H9 (cell line): ENCODE data around the gene PDZD2. TPM values are rescaled to one million over a fixed set of nuclear protein-coding genes. Genes with fewer than 3 reads are reported as not detected.

ENCODE experiments used
- DNase-seq: peaks from one replicate; pipeline ENCODE4 v3.0.0-alpha.2; 2017
- H2AFZ ChIP-seq: one replicate; pipeline ENCODE4 v1.6.1; 2013; ENCODE audit warnings: mild to moderate bottlenecking, low read length, control low read depth, moderate library complexity
- H2AK5ac ChIP-seq: 2 replicates; pipeline ENCODE4 v1.6.1; 2013; ENCODE audit warnings: low read length, control low read depth, mixed read lengths; ENCODE audit not compliant: insufficient read length
- H2BK120ac ChIP-seq: one replicate; pipeline ENCODE4 v1.6.1; 2013; ENCODE audit warnings: low read depth, mild to moderate bottlenecking, low read length, control low read depth, inconsistent platforms; ENCODE audit not compliant: poor library complexity, severe bottlenecking
- H2BK12ac ChIP-seq: 2 replicates; pipeline ENCODE4 v1.6.1; 2013; ENCODE audit warnings: low read length, control low read depth, mixed read lengths, low read depth; ENCODE audit not compliant: insufficient read length
- H2BK15ac ChIP-seq: 2 replicates; pipeline ENCODE4 v1.6.1; 2013; ENCODE audit warnings: low read depth, low read length, control low read depth
- H2BK20ac ChIP-seq: one replicate; pipeline ENCODE4 v1.6.1; 2013; ENCODE audit warnings: low read depth, mild to moderate bottlenecking, low read length, control low read depth, inconsistent platforms; ENCODE audit not compliant: poor library complexity, severe bottlenecking
- H2BK5ac ChIP-seq: 2 replicates; pipeline ENCODE4 v1.6.1; 2013; ENCODE audit warnings: low read length, control low read depth, mixed read lengths; ENCODE audit not compliant: insufficient read length
- H3K14ac ChIP-seq: 2 replicates; pipeline ENCODE4 v1.6.1; 2013; ENCODE audit warnings: low read length, control low read depth; ENCODE audit not compliant: insufficient read depth
- H3K18ac ChIP-seq: 2 replicates; pipeline ENCODE4 v1.6.1; 2013; ENCODE audit warnings: low read depth, mild to moderate bottlenecking, mixed read lengths, low read length, control low read depth; ENCODE audit not compliant: insufficient read length
- H3K23ac ChIP-seq: 2 replicates; pipeline ENCODE4 v1.6.1; 2013; ENCODE audit warnings: low read length, control low read depth, mixed read lengths, low read depth; ENCODE audit not compliant: insufficient read length
- H3K23me2 ChIP-seq: 2 replicates; pipeline ENCODE4 v1.6.1; 2013; ENCODE audit warnings: low read depth, mild to moderate bottlenecking, mixed read lengths, low read length, control low read depth; ENCODE audit not compliant: insufficient read length, poor library complexity, severe bottlenecking
- H3K27ac ChIP-seq: 2 replicates; pipeline ENCODE4 v1.5.1; 2013; ENCODE audit warnings: low read length, control low read depth, mixed read lengths, low read depth; ENCODE audit not compliant: insufficient read length
- H3K27me3 ChIP-seq: 2 replicates; pipeline ENCODE4 v1.6.1; 2013; ENCODE audit warnings: low read length, control low read depth, inconsistent platforms; ENCODE audit not compliant: insufficient read depth
- H3K4ac ChIP-seq: 2 replicates; pipeline ENCODE4 v1.6.1; 2013; ENCODE audit warnings: low read depth, mild to moderate bottlenecking, control low read depth, inconsistent platforms, low read length, moderate library complexity
- H3K4me1 ChIP-seq: 2 replicates; pipeline ENCODE4 v1.6.1; 2013; ENCODE audit warnings: low read length, control low read depth, inconsistent platforms; ENCODE audit not compliant: insufficient read depth
- H3K4me2 ChIP-seq: 2 replicates; pipeline ENCODE4 v1.6.1; 2013; ENCODE audit warnings: low read length, control low read depth, mixed read lengths; ENCODE audit not compliant: insufficient read length, insufficient read depth
- H3K56ac ChIP-seq: 2 replicates; pipeline ENCODE4 v1.6.1; 2013; ENCODE audit warnings: low read depth, mild to moderate bottlenecking, mixed read lengths, low read length, control low read depth; ENCODE audit not compliant: insufficient read length
- H3K79me1 ChIP-seq: 2 replicates; pipeline ENCODE4 v1.6.1; 2013; ENCODE audit warnings: low read depth, mild to moderate bottlenecking, moderate library complexity, low read length, control low read depth, inconsistent platforms; ENCODE audit not compliant: insufficient read depth, poor library complexity, severe bottlenecking
- H3K79me2 ChIP-seq: 2 replicates; pipeline ENCODE4 v1.6.1; 2013; ENCODE audit warnings: low read length, control low read depth, inconsistent platforms; ENCODE audit not compliant: insufficient read depth
- H3K9ac ChIP-seq: 2 replicates; pipeline ENCODE4 v1.6.1; 2013; ENCODE audit warnings: low read length, control low read depth, mixed read lengths; ENCODE audit not compliant: insufficient read length; ENCODE audit errors: extremely low read depth
- H3K9me3 ChIP-seq: one replicate; pipeline ENCODE4 v1.6.1; 2013; ENCODE audit warnings: low read depth, low read length, inconsistent platforms; ENCODE audit not compliant: control insufficient read depth
- H3T11ph ChIP-seq: one replicate; pipeline ENCODE4 v1.6.1; 2013; ENCODE audit warnings: mild to moderate bottlenecking, low read length, control low read depth, inconsistent platforms
- H4K20me1 ChIP-seq: one replicate; pipeline ENCODE4 v1.6.1; 2013; ENCODE audit not compliant: control insufficient read depth, insufficient read length, insufficient read depth
- H4K5ac ChIP-seq: 2 replicates; pipeline ENCODE4 v1.6.1; 2013; ENCODE audit warnings: low read depth, mild to moderate bottlenecking, mixed read lengths, low read length, control low read depth; ENCODE audit not compliant: insufficient read length
- H4K8ac ChIP-seq: replicated peaks from 2 replicates; pipeline ENCODE4 v1.6.1; 2013; ENCODE audit warnings: low read length, control low read depth, mixed read lengths, low read depth; ENCODE audit not compliant: insufficient read length
- H4K91ac ChIP-seq: 2 replicates; pipeline ENCODE4 v1.6.1; 2013; ENCODE audit warnings: low read depth, mild to moderate bottlenecking, moderate library complexity, mixed read lengths, low read length, control low read depth; ENCODE audit not compliant: insufficient read length
- H3K27ac Mint-ChIP-seq, 3 experiments: 2 replicates in 2 of 3; 3 replicates in 1 of 3; pipeline ENCODE4 v1.8.0; 2020 to 2021; ENCODE audit warnings: mixed read lengths in 3 of 3, mild to moderate bottlenecking in 1 of 3, moderate library complexity in 1 of 3
- H3K27me3 Mint-ChIP-seq: 2 replicates; pipeline ENCODE4 v1.8.0; 2021; ENCODE audit warnings: low read depth, mild to moderate bottlenecking, moderate library complexity, mixed read lengths
- H3K36me3 Mint-ChIP-seq, 3 experiments: 2 replicates in 2 of 3; 3 replicates in 1 of 3; pipeline ENCODE4 v1.8.0; 2020 to 2021; ENCODE audit warnings: low read depth in 3 of 3, mixed read lengths in 3 of 3; ENCODE audit not compliant: insufficient read depth in 1 of 3
- H3K4me1 Mint-ChIP-seq, 2 experiments: 2 replicates each; pipeline ENCODE4 v1.8.0; 2020; ENCODE audit warnings: mixed read lengths in 2 of 2
- H3K4me3 Mint-ChIP-seq, 2 experiments: 2 replicates in 1 of 2; 3 replicates in 1 of 2; pipeline ENCODE4 v1.8.0; 2020 to 2021; ENCODE audit warnings: mild to moderate bottlenecking in 2 of 2, mixed read lengths in 2 of 2, moderate library complexity in 1 of 2
- H3K9me3 Mint-ChIP-seq, 2 experiments: 2 replicates in 1 of 2; 3 replicates in 1 of 2; pipeline ENCODE4 v1.8.0; 2020; ENCODE audit warnings: mild to moderate bottlenecking in 2 of 2, mixed read lengths in 2 of 2, moderate library complexity in 1 of 2
- WGBS: extraction: QIAGEN DNeasy Blood & Tissue Kit; methylation state at CpG from one replicate; pipeline ENCODE4 v1.1.7; 2013; ENCODE audit warnings: missing lambda C conversion rate, low lambda C conversion rate, mixed read lengths; ENCODE audit not compliant: insufficient read length; ENCODE audit errors: extremely low coverage; 5-methylcytosine and 5-hydroxymethylcytosine counted together
- total RNA-seq: library from RNA; stranded (reverse); gene quantifications from 2 replicates; pipeline ENCODE4 v1.2.1, GENCODE V29; 2021
- TF ChIP-seq, protein P1 (sequence below): fragments of 200-600 bp; sonication (generic); conservative IDR thresholded peaks from 3 replicates; pipeline ENCODE4 v1.8.0; 2021; ENCODE audit warnings: antibody characterized with exemption, mild to moderate bottlenecking

PDZD2 gene
- total RNA-seq, 1 experiment from 2014 or later = 9.9 TPM

DNA sequence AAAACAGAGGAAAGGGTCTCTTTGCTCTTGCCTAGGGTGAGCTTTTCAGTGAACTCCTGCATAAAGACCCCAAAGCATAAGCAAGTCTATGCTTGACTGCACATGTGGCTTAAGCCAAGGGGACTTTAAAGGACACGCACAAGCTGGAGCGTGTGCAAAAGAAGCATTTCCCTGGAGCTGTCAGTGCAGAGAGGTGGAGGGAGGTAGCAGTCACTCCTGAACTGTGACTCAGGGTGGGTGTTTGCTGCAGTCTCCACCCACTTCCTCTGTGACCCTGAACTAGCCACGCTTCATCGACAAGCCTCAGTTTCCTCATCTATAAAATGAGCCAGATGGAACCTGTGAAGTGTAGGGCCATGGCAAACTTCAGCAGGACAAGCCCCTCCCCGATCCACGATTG is 72.4 kb downstream of the PDZD2 start:
- Histone ChIP-seq H3K79me2 (no peaks in the 10 kb centered on the region), H3K4me1 (no peaks in the 10 kb centered on the region; the same call in 1 of the 2 replicates), H4K20me1 (no peaks in the 10 kb centered on the region), H3K4me2 (no peak overlapping the region), H4K8ac (no peak overlapping the region), H3K27ac (no peak overlapping the region), H3K18ac (no peak overlapping the region), H3K27me3 (no peaks in the 10 kb centered on the region), H2BK20ac (no peak overlapping the region), H3K56ac (no peak overlapping the region), H4K91ac (no peak overlapping the region), H3K14ac (no peak overlapping the region), H3K23ac (no peak overlapping the region), H2BK5ac (no peak overlapping the region), H4K5ac (no peak overlapping the region), H3T11ph (no peak overlapping the region), H3K79me1 (no peaks in the 10 kb centered on the region), H2BK15ac (no peak overlapping the region), H2AFZ (no peak overlapping the region), H3K9ac (no peak overlapping the region), H2BK120ac (no peak overlapping the region), H3K9me3 (no peaks in the 10 kb centered on the region), H2BK12ac (no peak overlapping the region), H3K23me2 (no peaks in the 10 kb centered on the region), H3K4ac (no peak overlapping the region), H2AK5ac (no peak overlapping the region)
- DNase-seq = no peak
- Mint-ChIP-seq H3K36me3 (no peaks in the 10 kb centered on the region), H3K4me1 (peaks cover 2 to 10% of the 10 kb centered on the region in 2 experiments; a peak in 3 of 4 replicates), H3K27ac (peak overlapping the region in 1 of 3 experiments; percentile 77; a peak in 1 of 7 replicates), H3K27me3 (no peaks in the 10 kb centered on the region), H3K4me3 (no peak overlapping the region), H3K9me3 (no peaks in the 10 kb centered on the region)
- TF ChIP-seq, protein P1, sequence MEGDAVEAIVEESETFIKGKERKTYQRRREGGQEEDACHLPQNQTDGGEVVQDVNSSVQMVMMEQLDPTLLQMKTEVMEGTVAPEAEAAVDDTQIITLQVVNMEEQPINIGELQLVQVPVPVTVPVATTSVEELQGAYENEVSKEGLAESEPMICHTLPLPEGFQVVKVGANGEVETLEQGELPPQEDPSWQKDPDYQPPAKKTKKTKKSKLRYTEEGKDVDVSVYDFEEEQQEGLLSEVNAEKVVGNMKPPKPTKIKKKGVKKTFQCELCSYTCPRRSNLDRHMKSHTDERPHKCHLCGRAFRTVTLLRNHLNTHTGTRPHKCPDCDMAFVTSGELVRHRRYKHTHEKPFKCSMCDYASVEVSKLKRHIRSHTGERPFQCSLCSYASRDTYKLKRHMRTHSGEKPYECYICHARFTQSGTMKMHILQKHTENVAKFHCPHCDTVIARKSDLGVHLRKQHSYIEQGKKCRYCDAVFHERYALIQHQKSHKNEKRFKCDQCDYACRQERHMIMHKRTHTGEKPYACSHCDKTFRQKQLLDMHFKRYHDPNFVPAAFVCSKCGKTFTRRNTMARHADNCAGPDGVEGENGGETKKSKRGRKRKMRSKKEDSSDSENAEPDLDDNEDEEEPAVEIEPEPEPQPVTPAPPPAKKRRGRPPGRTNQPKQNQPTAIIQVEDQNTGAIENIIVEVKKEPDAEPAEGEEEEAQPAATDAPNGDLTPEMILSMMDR = no peak
- no CpG with 5 or more reads among the region's 6 CpGs for WGBS
